ENCODE results near the gene IFITM2. TPM values are rescaled to one million over a fixed set of nuclear protein-coding genes. Genes with fewer than 3 reads are reported as not detected.

The IFITM2 gene
- polyA plus RNA-seq, 1 of the 3 experiments (the other 2 are of a cell fraction), result 518 TPM

- no peak for TF ChIP-seq USF2 (IDR thresholded peaks at IDR 0.05; ENCODE audit: borderline replicate concordance, low read depth, low read length)
- no peak for TF ChIP-seq EZH2phosphoT487 (IDR thresholded peaks at IDR 0.05; ENCODE audit: borderline replicate concordance, low read depth)
- no peak for TF ChIP-seq USF1 (IDR thresholded peaks at IDR 0.05; ENCODE audit: borderline replicate concordance, low read depth)
- no peak for TF ChIP-seq PBX3 (IDR thresholded peaks at IDR 0.05)
- TF ChIP-seq, protein P1, sequence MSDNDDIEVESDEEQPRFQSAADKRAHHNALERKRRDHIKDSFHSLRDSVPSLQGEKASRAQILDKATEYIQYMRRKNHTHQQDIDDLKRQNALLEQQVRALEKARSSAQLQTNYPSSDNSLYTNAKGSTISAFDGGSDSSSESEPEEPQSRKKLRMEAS (IDR thresholded peaks at IDR 0.05; ENCODE audit: low read depth), result no peak
Measured at GRCh38 chr11:330307-330693, 22.7 kb downstream of the IFITM2 start (continued).

- H3K9me3 ChIP-seq, result no peaks in the 10 kb centered on the region
- no peak overlapping the region for H3K9ac ChIP-seq
- H3K4me1 ChIP-seq (ENCODE audit: control insufficient read depth in 1 of 2, insufficient read depth in 2 of 2, low read depth in 1 of 2, low read length in 1 of 2), result no peaks in the 10 kb centered on the region; a peak in 1 of 4 replicates
- ChIA-PET POLR2A (no interaction called here), CTCF (interaction anchor here (0.8 to 1.2 kb wide), 3 partner anchors 13 to 117 kb away, joined by 3 to 4 read pairs (median 4); no protein-coding TSS in a partner anchor)
- H3F3A ChIP-seq (replicated peaks; ENCODE audit: insufficient read depth), result no peaks in the 10 kb centered on the region
- no peak overlapping the region for H3K4me3 ChIP-seq (ENCODE audit: low read depth in 2 of 2, low read length in 1 of 2)
- H3K4me2 ChIP-seq, result no peak overlapping the region
- no peaks in the 10 kb centered on the region for H3K9me2 ChIP-seq
- H3K27me3 ChIP-seq (ENCODE audit: insufficient read depth), result no peaks in the 10 kb centered on the region
- H3K36me3 ChIP-seq (replicated peaks in 1 of 2; ENCODE audit: control insufficient read depth in 1 of 2, insufficient read depth in 2 of 2, low read length in 1 of 2), result no peaks in the 10 kb centered on the region
- DNase-seq, result no peak
- no peaks in the 10 kb centered on the region for H4K20me1 ChIP-seq (ENCODE audit: insufficient read depth)
- no peaks in the 10 kb centered on the region for H3K79me2 ChIP-seq (ENCODE audit: insufficient read depth)
- no peak overlapping the region for H2AFZ ChIP-seq (ENCODE audit: low read depth)
- H3K27ac ChIP-seq (ENCODE audit: low read depth in 2 of 2, low read length in 1 of 2), result no peak overlapping the region
- 82% methylated on average over 34 of the region's 34 CpGs for WGBS (ENCODE audit: low lambda C conversion rate)
- TF ChIP-seq REST (IDR thresholded peaks at IDR 0.05; ENCODE audit: low read depth, low read length) (no peak), TCF12 (IDR thresholded peaks at IDR 0.05) (no peak), NFIC (IDR thresholded peaks at IDR 0.05; ENCODE audit: borderline replicate concordance) (no peak), RFX5 (IDR thresholded peaks at IDR 0.05; ENCODE audit: low read length) (no peak), RAD21 (IDR thresholded peaks at IDR 0.05; ENCODE audit: low read length) (no peak), SIN3A (IDR thresholded peaks at IDR 0.05; ENCODE audit: borderline replicate concordance, low read depth, low read length) (no peak), RXRA (IDR thresholded peaks at IDR 0.05; ENCODE audit: borderline replicate concordance, low read depth) (no peak), JUND (IDR thresholded peaks at IDR 0.05) (no peak), GATA2 (CRISPR knock-in tag; IDR thresholded peaks at IDR 0.05) (no peak), POLR2AphosphoS5 (IDR thresholded peaks at IDR 0.05; ENCODE audit: low read depth, low read length) (no peak), MEF2A (IDR thresholded peaks at IDR 0.05; ENCODE audit: borderline replicate concordance, low read depth) (no peak), FOXM1 (IDR thresholded peaks at IDR 0.05; ENCODE audit: low read depth) (no peak), PBX3 (IDR thresholded peaks at IDR 0.05) (no peak), CHD2 (IDR thresholded peaks at IDR 0.05; ENCODE audit: low read length, partially characterized antibody) (no peak), EZH2phosphoT487 (IDR thresholded peaks at IDR 0.05; ENCODE audit: borderline replicate concordance, low read depth) (no peak), CTCF (IDR thresholded peaks at IDR 0.05) (no peak), FOSL2 (IDR thresholded peaks at IDR 0.05; ENCODE audit: borderline replicate concordance, low read depth) (no peak)
- TF ChIP-seq, protein P1 (IDR thresholded peaks at IDR 0.05; ENCODE audit: low read depth), result no peak
Measured at GRCh38 chr11:330694-331357, 23.2 kb downstream of the IFITM2 start.
